Tibial nerve (tissue), 4 donors: ENCODE results near the gene PRPF38B. TPM values are rescaled to one million over a fixed set of nuclear protein-coding genes. Genes with fewer than 3 reads are reported as not detected.

ENCODE experiments used
- DNase-seq, 2 donors: peaks; one replicate each; pipeline ENCODE4 v3.0.0-alpha.2; 2019; ENCODE audit warnings: low spot score in 2 of 2
- H3K27ac ChIP-seq, 4 donors: fragments of 200-600 bp; sonication (generic) in 3 of 4; one replicate each; pipeline ENCODE4 v1.5.1; 2017 to 2019; ENCODE audit warnings: mild to moderate bottlenecking in 1 of 4
- H3K27me3 ChIP-seq, 2 donors: fragments of 200-600 bp; sonication (generic) in 1 of 2; one replicate each; pipeline versions ENCODE4 v1.5.1 to v1.6.0; 2017 to 2019
- H3K36me3 ChIP-seq, 3 donors: fragments of 200-600 bp; sonication (generic); one replicate each; pipeline ENCODE4 v1.5.1; 2018 to 2019
- H3K4me1 ChIP-seq, 4 donors: fragments of 200-600 bp; sonication (generic) in 3 of 4; one replicate each; pipeline ENCODE4 v1.5.1; 2017 to 2019
- H3K4me3 ChIP-seq, 4 donors: fragments of 200-600 bp; sonication (generic) in 3 of 4; one replicate each; pipeline ENCODE4 v1.5.1; 2017 to 2019; ENCODE audit warnings: mild to moderate bottlenecking in 1 of 4, moderate library complexity in 1 of 4
- H3K9me3 ChIP-seq, 4 donors: fragments of 200-600 bp; sonication (generic) in 3 of 4; one replicate each; pipeline ENCODE4 v1.5.1; 2017 to 2019
- CTCF ChIP-seq, 5 experiments: fragments of 200-600 bp in 3 of 5; fragments of 450-650 bp in 2 of 5; sonication (generic) in 3 of 5; IDR thresholded peaks; one replicate each; pipeline ENCODE4 v1.5.1; 2016 to 2019; ENCODE audit warnings: antibody characterized with exemption in 5 of 5, mild to moderate bottlenecking in 3 of 5, moderate library complexity in 2 of 5
- EP300 ChIP-seq, 2 donors: sonication (generic); formaldehyde crosslinking; IDR thresholded peaks; one replicate each; pipeline ENCODE4 v1.6.1; 2017; ENCODE audit warnings: antibody characterized with exemption in 2 of 2, mild to moderate bottlenecking in 1 of 2
- POLR2A ChIP-seq, 2 donors: fragments of 450-650 bp; IDR thresholded peaks; one replicate each; pipeline ENCODE4 v1.6.1; 2017; ENCODE audit warnings: antibody characterized with exemption in 2 of 2, mild to moderate bottlenecking in 2 of 2, moderate library complexity in 2 of 2
- WGBS, 2 donors: methylation state at CpG; one replicate each; pipeline ENCODE4 v1.1.5; 2018; 5-methylcytosine and 5-hydroxymethylcytosine counted together
- total RNA-seq, 4 donors: library from RNA; depleted of rRNA; stranded (reverse); fragments of >200 nt; gene quantifications; one replicate each; pipeline ENCODE4 v1.1.0, GENCODE V29; 2016

The PRPF38B gene
- total RNA-seq, 4 donors from 2014 or later, result 25.7 to 34.1 (median 29.3) TPM

- no peak for DNase-seq
- no peak overlapping the region for H3K4me3 ChIP-seq
- H3K27ac ChIP-seq, result no peak overlapping the region
- 73 to 78% methylated on average over 6 of the region's 6 CpGs for WGBS, 2 donors
- no peaks in the 10 kb centered on the region for H3K9me3 ChIP-seq
- no peaks in the 10 kb centered on the region for H3K27me3 ChIP-seq
- H3K36me3 ChIP-seq, result peaks cover 0 to 35% (median 5%) of the 10 kb centered on the region in 3 donors
- TF ChIP-seq POLR2A (IDR thresholded peaks at IDR 0.05), result no peak
- no peak for TF ChIP-seq CTCF (IDR thresholded peaks at IDR 0.05)
- no peak for TF ChIP-seq EP300 (IDR thresholded peaks at IDR 0.05)
- peaks cover 0 to 23% (median 0%) of the 10 kb centered on the region in 4 donors for H3K4me1 ChIP-seq
Observed at GRCh38 chr1:108703939-108704338, 11.8 kb downstream of the PRPF38B start.

- Histone ChIP-seq H3K27ac (no peak overlapping the region), H3K4me1 (peaks cover 0 to 22% (median 0%) of the 10 kb centered on the region in 4 donors), H3K27me3 (no peaks in the 10 kb centered on the region), H3K36me3 (peaks cover 0 to 30% (median 0%) of the 10 kb centered on the region in 3 donors), H3K9me3 (no peaks in the 10 kb centered on the region), H3K4me3 (no peak overlapping the region)
- WGBS, 2 donors, result 42 to 43% methylated on average over 2 of the region's 2 CpGs
- TF ChIP-seq EP300 (IDR thresholded peaks at IDR 0.05) (no peak), CTCF (IDR thresholded peaks at IDR 0.05) (no peak), POLR2A (IDR thresholded peaks at IDR 0.05) (no peak)
- no peak for DNase-seq
Observed at GRCh38 chr1:108704496-108704895, 12.4 kb downstream of the PRPF38B start.

GRCh38 chr1:108706643-108707042 lies 14.5 kb downstream of the PRPF38B start:
- no peak overlapping the region for H3K4me3 ChIP-seq
- H3K27ac ChIP-seq, result no peak overlapping the region
- H3K27me3 ChIP-seq, result no peaks in the 10 kb centered on the region
- peaks cover 0 to 8% (median 0%) of the 10 kb centered on the region in 3 donors for H3K36me3 ChIP-seq
- H3K4me1 ChIP-seq, result peaks cover 0 to 12% (median 0%) of the 10 kb centered on the region in 4 donors
- TF ChIP-seq CTCF (IDR thresholded peaks at IDR 0.05) (no peak), POLR2A (IDR thresholded peaks at IDR 0.05) (no peak), EP300 (IDR thresholded peaks at IDR 0.05) (no peak)
- DNase-seq, result no peak
- WGBS, 2 donors, result 96% methylated on average over 3 of the region's 3 CpGs
- H3K9me3 ChIP-seq, result no peaks in the 10 kb centered on the region

GRCh38 chr1:108708691-108709660 lies 16.9 kb downstream of the PRPF38B start:
- H3K4me1 ChIP-seq, result peaks cover 0 to 12% (median 0%) of the 10 kb centered on the region in 4 donors
- H3K27me3 ChIP-seq, result no peaks in the 10 kb centered on the region
- no peaks in the 10 kb centered on the region for H3K36me3 ChIP-seq
- TF ChIP-seq CTCF (IDR thresholded peaks at IDR 0.05) (peak in 2 of 5 experiments; percentile 5 to 13), EP300 (IDR thresholded peaks at IDR 0.05) (no peak), POLR2A (IDR thresholded peaks at IDR 0.05) (no peak)
- WGBS, 2 donors, result 63% methylated on average over 7 of the region's 7 CpGs
- H3K27ac ChIP-seq, result no peak overlapping the region
- DNase-seq, result no peak
- no peaks in the 10 kb centered on the region for H3K9me3 ChIP-seq
- H3K4me3 ChIP-seq, result no peak overlapping the region

GRCh38 chr1:108712606-108713150 lies 20.6 kb downstream of the PRPF38B start, which contains the start of gene FNDC7:
TSS of gene FNDC7 (plus strand) at chr1:108712908. CDS start at chr1:108712934, 26 bp downstream.
- Histone ChIP-seq H3K9me3 (no peaks in the 10 kb centered on the region), H3K27me3 (no peaks in the 10 kb centered on the region), H3K27ac (no peak within 1 kb of the TSS), H3K4me1 (no peaks in the 10 kb centered on the region), H3K4me3 (no peak within 1 kb of the TSS), H3K36me3 (no peaks in the 10 kb centered on the region)
- DNase-seq, result no peak
- TF ChIP-seq EP300 (IDR thresholded peaks at IDR 0.05), result no peak
- no peak for TF ChIP-seq CTCF (IDR thresholded peaks at IDR 0.05)
- no peak for TF ChIP-seq POLR2A (IDR thresholded peaks at IDR 0.05)
- WGBS, 2 donors, result 49% methylated on average over 9 of the region's 9 CpGs
